Left lobe of liver (tissue), 2 donors: ENCODE data around the gene CELSR3. TPM values are rescaled to one million over a fixed set of nuclear protein-coding genes. Genes with fewer than 3 reads are reported as not detected.

Experiments used
- ATAC-seq: fragments of 200-7000 bp; cut with Tn5 transposase; one replicate; pipeline ENCODE4 v1.9.1; 2020; ENCODE audit warnings: mild to moderate bottlenecking, moderate library complexity
- DNase-seq: peaks from one replicate; pipeline ENCODE4 v3.0.0-alpha.2; 2020; ENCODE audit warnings: low spot score
- total RNA-seq: library from RNA; stranded (reverse); gene quantifications from one replicate; pipeline ENCODE4 v1.2.1, GENCODE V29; 2021
- donor health status: DM: no; HTN: no; CAD: no; lungs with moderate emphysema.
- donor health status: DM: no; HTN: yes; CAD: no.

Gene CELSR3
- total RNA-seq, 1 donor from 2014 or later, result 0.45 TPM

DNA sequence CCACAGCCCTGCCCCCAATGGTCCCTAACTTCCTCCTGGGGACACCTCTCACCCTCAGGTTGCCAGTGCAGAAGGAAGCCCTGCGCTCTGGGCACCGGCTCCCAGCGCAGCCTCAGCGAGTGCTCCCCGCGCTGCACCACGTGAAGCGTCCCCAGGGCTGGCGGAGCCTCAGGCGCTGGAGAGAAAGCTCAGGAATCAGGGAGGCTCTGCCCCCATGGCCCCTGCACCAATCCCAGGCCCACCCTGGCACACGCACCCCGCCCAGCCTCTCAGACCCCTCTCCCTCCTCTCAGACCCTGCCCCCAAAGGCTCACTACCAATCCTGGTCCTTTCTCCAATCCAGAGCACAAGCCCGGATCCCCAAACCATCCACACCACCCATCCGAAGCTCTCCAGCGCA lies 74.5 kb downstream of the CELSR3 start:
- DNase-seq, result no peak
- ATAC-seq, result no peak

DNA sequence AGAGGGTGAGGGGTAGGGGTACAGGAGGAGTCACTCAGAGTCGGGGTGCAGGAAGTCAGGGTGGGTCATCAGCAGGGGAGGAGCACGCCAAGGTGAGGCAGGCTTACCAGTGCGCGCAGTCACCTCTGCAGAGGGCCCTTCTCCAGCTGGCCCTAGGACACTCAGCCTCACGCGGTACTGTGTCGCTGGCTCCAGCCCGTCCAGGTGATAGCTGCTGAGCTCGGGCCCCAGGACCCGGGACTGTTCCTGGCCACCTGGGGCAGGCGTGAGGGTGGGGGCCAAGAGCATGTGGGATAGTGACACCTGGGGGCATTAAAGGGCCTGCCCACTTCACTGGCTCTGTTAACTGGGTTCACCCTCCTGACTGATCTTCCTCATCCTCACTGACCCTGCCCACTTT lies 75.0 kb downstream of the CELSR3 start:
- ATAC-seq (peak; percentile 8), DNase-seq (no peak)

Other genes with a start within 250 kb of the CELSR3 start
- gene PLXNB1, start 232.8 kb downstream of the CELSR3 start, total RNA-seq, result 142 TPM
- 9.2 TPM for gene CCDC51, start 222.8 kb downstream of the CELSR3 start, total RNA-seq
- gene TMA7, start 222.6 kb downstream of the CELSR3 start, total RNA-seq, result 69.3 TPM
- gene ATRIP, start 216.1 kb downstream of the CELSR3 start, total RNA-seq, result 3.3 TPM
- 97.9 TPM for gene SHISA5, start 158.7 kb downstream of the CELSR3 start, total RNA-seq
- 1.3 TPM for gene PFKFB4, start 106.1 kb downstream of the CELSR3 start, total RNA-seq
- gene UCN2, start 99.1 kb downstream of the CELSR3 start, total RNA-seq, result not detected
- 2.5 TPM for gene COL7A1, start 67.6 kb downstream of the CELSR3 start, total RNA-seq
- 232 TPM for gene UQCRC1, start 53.2 kb downstream of the CELSR3 start, total RNA-seq
- not detected for gene TMEM89, start 41.1 kb downstream of the CELSR3 start, total RNA-seq
- 8.4 TPM for gene SLC26A6, start 27.4 kb downstream of the CELSR3 start, total RNA-seq
- 12.0 TPM for gene NCKIPSD, start 23.0 kb upstream of the CELSR3 start, total RNA-seq
- 31.1 TPM for gene IP6K2, start 54.3 kb upstream of the CELSR3 start, total RNA-seq
- gene PRKAR2A, start 185.0 kb upstream of the CELSR3 start, total RNA-seq, result 46.6 TPM
- gene SLC25A20, start 236.0 kb upstream of the CELSR3 start, total RNA-seq, result 84.1 TPM